Activated CD4-positive, alpha-beta T cell treated with anti-CD3 and anti-CD28 coated beads for 24 hours (primary cell): Measurements from ENCODE around the gene PEAK3.

Source experiments
- DNase-seq, 2 donors: peaks; one replicate each; pipeline ENCODE4 v3.0.0-alpha.2; 2020; ENCODE audit warnings: low read depth in 2 of 2

PEAK3 gene

GRCh38 chr19:2315121-2315817, 33.3 kb upstream of the PEAK3 start:
- DNase-seq: no peak

DNA sequence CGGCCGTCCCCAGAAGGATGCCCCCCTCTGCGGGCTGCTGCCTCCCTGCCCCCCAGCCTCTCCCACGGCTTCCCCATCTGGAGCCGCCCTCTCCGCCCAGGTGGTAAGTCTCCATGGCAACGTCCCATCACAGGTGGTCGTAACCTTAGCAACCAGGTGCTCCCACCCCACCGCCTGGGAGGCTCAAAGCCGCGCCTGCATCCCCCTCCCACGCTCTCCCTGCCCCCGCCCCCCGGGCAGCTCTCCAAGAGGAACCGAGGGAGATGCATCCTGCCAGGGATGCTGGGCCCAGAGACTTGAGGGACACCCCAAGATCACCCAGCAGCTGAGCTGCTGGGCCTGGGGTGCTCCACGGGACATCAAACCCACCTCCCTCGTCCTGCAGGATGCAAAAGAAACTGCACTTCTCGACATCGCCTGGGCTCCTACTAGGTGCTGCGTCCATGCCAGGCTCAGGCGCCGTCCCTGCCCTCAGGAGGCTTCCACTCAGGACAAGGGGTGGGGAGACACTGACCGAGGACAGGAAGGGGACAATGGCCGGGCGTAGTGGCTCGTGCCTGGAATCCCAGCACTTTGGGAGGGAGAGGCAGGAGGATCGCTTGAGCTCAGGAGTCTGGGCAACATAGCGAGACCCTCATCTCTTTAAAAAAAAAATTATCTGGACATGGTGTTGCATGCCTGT, 31.0 kb upstream of the PEAK3 start:
- no peak for DNase-seq

- DNase-seq: no peak
Observed at GRCh38 chr19:2311093-2311492, 29.1 kb upstream of the PEAK3 start.

- DNase-seq: no peak
Observed at GRCh38 chr19:2309734-2310362, 27.9 kb upstream of the PEAK3 start.

DNA sequence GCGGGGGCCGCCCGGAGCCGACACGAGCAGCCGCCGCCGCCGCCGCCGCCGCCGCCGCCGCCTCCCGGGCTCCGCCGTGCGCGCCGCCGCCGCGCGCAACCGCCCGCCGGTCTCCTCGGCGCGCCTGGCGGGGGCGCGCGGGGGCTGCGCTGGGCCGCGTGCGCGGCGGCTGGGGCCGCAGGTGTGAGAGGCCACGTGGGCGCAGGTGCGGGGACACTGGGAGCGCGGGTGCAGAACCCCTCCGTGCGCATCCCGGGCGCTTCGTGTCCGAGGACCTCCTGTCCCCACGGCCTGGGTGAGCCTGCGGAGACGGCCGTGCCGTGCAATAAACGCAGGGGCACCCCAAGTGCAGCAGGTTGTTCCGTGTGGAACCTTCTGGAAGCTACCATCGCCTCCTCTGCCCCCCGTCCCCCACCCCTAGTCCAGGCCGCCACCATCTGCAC, 26.2 kb upstream of the PEAK3 start, which contains the start of gene LINGO3:
Gene LINGO3 (minus strand): TSS at position 41 of the 443 bp plus-strand sequence. CDS start 16,378 bp downstream, outside the sequence.
- DNase-seq: no peak

DNA sequence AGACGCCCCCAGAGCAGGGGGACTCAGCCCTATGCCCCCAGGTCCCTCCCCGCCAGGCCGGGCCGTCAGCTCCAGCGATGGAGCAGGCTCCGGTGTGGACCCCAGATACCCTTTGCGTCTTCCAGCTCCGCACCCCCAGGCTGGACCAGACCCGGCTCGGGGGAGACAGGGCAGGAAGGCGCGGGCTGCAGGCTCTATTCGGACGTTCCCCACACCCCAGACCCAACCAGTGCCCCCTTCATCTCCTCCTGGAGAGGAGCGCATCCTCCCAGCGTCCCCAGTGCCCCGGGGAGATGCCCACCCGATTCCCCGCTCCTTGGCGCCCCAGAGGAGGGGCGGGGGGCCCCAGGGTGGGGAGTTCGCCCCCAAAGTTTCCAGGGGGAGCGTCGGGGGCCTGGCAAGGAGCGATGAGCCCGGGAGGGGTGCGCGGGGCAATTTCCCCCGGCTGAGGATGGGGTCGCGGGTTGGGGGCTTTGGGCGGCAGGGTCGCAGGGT, 25.6 kb upstream of the PEAK3 start:
- no peak for DNase-seq

GRCh38 chr19:2306971-2307370, 25.0 kb upstream of the PEAK3 start:
- DNase-seq: no peak

DNA sequence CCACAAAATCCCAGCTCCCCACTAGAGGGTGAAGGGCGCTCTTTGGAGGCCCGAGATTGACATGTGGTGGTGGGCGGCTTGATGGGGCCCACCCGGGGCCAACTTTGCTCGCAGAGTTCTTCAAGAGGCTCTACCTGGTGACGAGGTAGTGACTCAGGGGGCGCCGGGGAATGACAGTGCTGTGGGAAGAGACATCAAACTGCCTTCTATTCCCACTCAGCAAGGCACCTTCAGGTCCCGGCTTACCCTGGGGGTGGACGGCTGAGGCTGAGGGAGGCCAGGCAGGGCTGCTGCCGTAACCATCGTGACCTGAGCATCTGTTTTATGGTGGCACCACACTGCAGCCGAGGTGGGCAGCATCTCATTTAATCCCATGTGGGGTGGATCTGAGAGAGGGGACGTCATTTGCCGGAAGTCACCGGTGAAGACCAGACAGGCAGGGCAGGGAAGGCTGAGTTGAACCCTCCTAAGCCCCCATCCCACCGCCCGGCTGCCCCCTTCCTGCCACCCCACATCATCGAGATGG, 24.4 kb upstream of the PEAK3 start:
- DNase-seq: no peak

DNA sequence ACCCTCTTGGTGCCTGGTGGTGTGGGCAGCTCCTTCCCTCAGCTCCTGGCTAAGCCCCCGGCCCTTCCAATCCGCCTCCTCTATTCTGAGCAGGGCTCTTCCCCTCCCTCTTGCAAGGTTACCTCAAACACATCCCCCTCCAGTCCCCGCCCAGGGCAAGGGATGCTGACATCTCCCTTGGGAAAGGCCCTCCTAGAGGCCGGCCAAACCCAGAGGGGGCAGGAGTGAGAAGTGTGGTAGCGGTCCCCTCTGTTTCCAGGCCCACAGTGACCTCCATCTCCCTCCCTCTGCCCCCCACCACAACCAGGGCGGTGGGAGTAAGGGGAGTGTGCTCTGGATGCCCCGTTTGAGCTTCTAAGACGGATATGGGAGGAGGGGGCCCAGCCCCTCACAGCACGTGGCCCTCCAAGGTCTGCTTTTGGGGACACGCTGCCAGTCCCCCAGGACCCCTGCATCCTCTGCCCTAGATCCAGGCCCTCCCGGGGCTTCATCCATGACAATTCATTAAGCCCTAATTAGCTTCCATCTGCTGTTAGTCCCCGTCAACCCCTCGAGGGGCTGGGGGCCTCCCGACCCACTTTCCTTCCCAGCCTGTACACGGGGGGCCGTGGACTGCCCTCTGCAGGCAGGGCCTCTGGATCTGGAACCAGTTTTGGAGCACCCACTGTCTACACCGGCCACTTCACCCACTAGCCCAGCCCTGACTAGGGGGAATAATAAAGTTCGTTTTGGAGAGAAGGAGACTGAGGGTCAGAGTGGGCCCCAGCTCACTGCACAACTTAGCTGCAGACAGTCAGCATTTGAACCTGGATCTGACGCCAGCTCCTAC, 23.7 kb upstream of the PEAK3 start:
- no peak for DNase-seq

- DNase-seq: no peak
Observed at GRCh38 chr19:2303211-2303798, 21.3 kb upstream of the PEAK3 start.

GRCh38 chr19:2302319-2303210, 20.6 kb upstream of the PEAK3 start:
- no peak for DNase-seq

- DNase-seq: no peak
Observed at GRCh38 chr19:2300533-2300932, 18.6 kb upstream of the PEAK3 start.

GRCh38 chr19:2296141-2296540, 14.2 kb upstream of the PEAK3 start:
- no peak for DNase-seq

GRCh38 chr19:2294687-2295335, 12.8 kb upstream of the PEAK3 start:
- DNase-seq: no peak

- no peak for DNase-seq
Observed at GRCh38 chr19:2291185-2291751, 9.3 kb upstream of the PEAK3 start.

DNA sequence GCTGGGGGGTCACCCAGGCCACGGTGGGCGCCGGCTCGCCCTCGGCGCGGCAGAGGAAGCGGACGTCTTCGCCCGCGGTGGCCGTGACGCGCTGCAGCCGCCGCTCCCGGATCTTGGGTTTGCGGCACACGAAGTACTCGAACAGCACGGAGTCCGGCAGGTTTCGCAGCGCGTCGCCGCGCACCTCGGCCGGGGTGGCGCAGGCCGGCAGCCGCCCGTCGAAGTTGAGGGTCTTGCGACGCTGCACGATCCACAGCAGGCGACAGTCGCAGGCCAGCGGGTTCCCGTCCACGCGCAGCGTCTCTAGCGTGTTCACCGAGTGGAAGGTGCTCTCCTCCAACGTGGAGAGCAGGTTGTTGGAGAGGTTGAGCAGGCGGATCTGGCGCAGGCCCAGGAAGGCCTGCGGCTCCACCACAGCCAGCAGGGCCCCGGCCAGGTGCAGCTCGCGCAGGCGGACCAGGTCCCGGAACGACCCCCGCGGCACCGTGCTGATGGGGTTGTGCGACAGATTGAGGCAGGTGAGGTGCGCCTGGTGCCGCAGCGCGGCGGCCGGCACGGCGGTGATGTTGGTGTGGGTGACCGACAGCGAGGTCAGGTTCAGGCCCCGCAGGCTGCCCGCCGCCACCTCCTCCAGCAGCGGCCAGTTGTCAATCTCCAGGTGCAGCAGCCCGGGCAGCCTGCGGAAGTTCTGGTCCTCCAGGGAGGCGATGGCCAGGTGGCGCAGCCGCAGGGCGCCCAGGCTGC, 8.6 kb upstream of the PEAK3 start:
- no peak for DNase-seq

DNA sequence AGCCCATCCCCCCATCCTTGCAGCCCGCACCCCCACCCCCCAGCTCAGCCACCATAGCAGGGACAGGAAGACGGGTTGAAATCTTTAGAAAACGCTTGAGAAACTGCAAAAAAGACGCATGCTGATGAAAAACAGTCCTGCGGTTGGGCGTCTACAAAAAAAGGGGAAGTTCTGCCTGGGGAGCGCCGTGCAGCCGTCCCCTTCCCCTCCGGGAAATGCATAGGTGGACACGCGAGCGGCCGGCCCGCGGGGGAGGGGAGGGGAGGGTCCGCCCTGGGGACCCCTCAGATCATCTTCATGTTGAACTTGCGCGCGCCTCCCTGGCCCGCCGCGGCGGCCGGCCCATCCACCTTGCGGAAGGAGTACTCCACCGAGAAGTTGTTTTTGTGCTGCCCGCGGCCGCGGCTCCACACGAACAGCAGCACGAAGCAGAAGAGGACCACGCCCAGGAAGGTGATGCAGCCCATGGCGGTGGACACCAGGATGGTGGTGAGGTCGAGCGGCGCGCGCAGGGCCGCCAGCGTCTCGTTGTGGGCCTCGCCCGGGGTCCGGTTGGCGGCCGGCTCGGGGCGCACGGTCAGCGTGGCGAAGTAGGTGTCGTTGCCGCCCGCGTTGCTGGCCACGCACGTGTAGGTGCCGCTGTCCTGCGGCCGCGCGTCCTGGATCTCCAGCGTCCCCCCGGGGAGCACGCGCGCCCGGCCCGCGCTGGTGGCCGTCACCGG, 7.9 kb upstream of the PEAK3 start:
- no peak for DNase-seq
